NCI-H187 (cell line): ENCODE data around the gene MMP21.
A peak's percentile ranks its signal among the peaks of the same experiment; 100 is the strongest.

Source experiments
- DNase-seq, 2 experiments: peaks; one replicate each; lab custom pipeline; 2025; lab: John Stamatoyannopoulos, UW

The MMP21 gene

GRCh38 chr10:125762692-125763648 lies 12.7 kb downstream of the MMP21 start:
- no peak for DNase-seq

GRCh38 chr10:125761961-125762360 lies 13.7 kb downstream of the MMP21 start:
- no peak for DNase-seq

DNA sequence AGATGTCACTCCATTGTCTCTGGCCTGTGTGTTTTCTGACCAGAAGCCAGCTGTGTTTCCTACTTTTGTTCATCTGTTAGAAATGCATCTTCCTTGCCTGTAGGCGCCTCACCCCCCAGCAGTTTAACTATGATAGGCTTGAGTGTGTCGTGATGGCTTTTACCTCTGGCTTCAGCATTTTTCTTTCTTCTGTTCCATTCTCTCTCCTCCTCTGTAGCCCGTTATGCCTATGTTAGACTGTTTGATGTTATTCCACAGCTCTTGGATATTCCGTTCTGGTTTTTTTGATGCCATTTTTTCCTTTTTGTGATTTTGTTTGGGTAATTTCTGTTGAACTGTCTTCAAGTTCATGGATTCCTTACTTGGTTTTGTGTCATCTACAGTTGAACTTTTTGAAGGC lies 17.9 kb downstream of the MMP21 start:
- DNase-seq: no peak

DNA sequence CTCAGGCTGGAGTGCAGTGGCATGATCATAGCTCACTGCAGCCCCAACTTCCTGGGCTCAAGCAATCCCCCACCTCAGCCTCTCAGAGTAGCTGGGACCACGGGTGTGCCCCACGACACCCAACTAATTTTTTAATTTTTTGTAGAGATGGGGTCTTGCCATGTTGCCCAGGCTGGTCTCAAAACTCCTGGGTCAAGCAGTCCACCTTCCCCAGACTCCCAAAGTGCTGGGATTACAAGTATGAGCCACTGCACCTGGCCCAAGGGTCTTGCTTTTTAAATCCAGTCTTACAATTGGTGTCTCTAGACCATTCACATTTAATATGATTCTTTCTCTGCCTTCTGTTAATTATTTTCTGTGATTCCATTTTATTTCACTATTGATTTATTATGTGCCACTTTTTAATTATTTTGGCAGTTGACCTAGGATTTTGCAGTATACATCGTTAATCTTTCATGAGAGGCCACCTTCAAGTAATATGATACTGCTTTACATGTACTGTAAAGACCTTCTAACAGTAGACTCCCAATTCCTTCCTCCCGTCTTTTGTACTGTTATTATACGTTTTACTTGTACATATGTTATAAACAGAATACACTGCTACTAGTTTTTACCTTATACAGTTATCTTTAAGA lies 18.7 kb downstream of the MMP21 start:
- no peak for DNase-seq

DNA sequence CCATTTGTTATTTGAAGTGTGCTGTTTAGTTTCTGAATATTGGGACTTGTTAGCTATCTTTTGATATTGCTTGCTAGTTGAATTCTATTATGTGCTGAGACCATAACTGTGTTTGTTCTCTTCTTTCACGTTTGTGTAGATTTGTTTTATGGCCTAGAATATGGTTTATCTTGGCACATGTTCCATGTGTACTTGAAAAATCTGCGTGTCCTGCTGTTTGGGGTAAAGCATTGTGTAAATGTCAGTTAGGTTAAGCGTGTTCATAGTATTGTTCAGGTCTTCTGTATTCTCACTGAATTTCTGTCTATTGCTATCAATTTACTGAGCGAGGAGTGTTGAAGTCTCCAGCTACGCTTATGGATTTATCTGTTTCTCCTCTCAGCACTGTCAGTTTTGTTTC lies 19.4 kb downstream of the MMP21 start:
- DNase-seq: no peak

DNA sequence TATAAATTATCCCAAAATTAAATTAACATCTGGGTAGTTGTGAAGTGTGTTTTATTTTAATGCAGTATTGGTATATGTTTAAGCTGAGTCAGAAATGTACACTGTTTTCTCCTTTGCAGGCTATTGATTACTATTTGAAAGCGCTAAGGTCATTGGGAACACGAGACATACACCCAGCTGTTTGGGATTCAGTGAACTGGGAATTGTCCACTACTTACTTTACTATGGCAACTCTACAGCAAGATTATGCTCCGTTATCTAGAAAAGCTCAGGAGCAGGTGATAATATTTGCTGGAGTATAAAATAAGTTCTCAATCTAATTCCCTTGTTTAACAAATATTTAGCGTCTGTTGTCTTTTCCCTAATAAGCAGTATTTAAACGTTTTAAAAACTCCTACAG lies 28.2 kb downstream of the MMP21 start:
- DNase-seq: no peak

GRCh38 chr10:125744909-125745308 lies 30.7 kb downstream of the MMP21 start:
- no peak for DNase-seq

- DNase-seq: no peak
Observed at GRCh38 chr10:125742465-125742864, 33.2 kb downstream of the MMP21 start.

- DNase-seq: no peak
Observed at GRCh38 chr10:125739994-125740679, 35.5 kb downstream of the MMP21 start.

GRCh38 chr10:125738206-125738605 lies 37.4 kb downstream of the MMP21 start:
- DNase-seq: no peak

DNA sequence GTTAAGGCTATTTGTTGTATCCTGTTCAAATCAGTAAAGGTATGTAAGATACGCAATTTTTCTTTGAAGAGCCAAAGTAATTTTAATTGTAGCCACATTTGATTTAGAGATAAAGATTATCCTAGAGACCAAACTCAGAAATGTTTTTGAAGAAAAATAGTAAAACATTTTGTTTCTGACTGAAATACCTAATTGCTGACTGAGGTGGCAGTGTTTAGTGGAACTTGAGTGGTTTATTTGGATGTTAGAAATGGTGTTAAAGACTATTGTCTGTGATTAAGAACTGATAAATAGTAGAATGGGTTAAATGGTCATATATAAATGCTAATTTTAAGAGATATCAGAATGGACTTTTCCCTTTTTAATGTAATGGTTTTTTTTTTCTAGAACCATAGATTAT lies 40.8 kb downstream of the MMP21 start:
- DNase-seq: no peak

- no peak for DNase-seq
Observed at GRCh38 chr10:125734148-125734547, 41.5 kb downstream of the MMP21 start.

GRCh38 chr10:125727436-125727835 lies 48.2 kb downstream of the MMP21 start:
- no peak for DNase-seq

GRCh38 chr10:125726914-125727313 lies 48.7 kb downstream of the MMP21 start:
- DNase-seq: no peak

- no peak for DNase-seq
Observed at GRCh38 chr10:125722811-125723210, 52.8 kb downstream of the MMP21 start.

- no peak for DNase-seq
Observed at GRCh38 chr10:125721035-125721434, 54.6 kb downstream of the MMP21 start.

GRCh38 chr10:125720002-125720382 lies 55.6 kb downstream of the MMP21 start:
- no peak for DNase-seq

DNA sequence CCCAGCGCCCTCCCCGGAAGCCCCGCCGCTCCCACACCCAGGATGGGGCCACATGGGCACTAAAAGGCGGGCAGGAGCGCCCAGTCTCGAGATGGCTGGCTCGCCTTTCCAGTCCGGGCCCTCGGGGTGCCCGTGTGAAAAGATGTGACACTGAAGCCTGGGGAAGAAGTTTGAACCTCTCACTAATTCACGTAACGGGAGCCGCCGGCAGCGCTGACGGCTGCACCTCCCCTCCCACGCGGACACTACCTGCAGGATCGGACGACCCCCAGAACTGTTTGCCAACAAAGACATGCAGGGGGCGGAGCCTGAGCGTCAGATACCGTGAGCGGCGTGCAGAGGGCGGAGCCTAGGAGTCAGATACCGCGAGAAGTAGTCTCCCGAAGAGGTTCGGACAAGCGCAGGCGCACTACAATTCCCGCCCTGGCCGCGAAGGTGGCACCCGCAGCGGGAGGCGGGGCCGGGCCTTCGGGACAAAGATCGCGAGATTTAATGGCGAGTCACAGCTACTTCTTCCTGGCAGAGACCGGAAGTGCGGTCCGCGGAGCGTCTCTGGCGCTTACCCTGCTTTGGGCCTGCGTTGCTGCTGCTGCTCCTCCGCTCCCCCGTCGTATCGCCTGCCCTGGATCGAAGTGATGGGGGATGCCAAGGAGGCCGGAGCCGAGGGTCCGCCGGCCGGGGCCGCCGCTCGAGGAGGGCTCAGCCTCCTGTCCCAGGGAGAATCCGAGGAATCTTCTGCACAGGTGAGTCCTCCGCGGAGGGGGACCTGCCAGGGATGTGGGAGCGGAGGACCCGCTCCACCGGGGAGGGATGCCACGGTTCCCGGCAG lies 56.2 kb downstream of the MMP21 start, which contains the start of gene EDRF1:
Gene EDRF1 (plus strand): TSS at position 537 of the 829 bp plus-strand sequence. CDS start 99 bp downstream, at position 636.
- peak; percentile 90 to 91 for DNase-seq
